IMR-90 (cell line): Measurements from ENCODE around the gene EPB41L3. TPM values are rescaled to one million over a fixed set of nuclear protein-coding genes. Genes with fewer than 3 reads are reported as not detected.

Source experiments
- ATAC-seq: fragments of 200-7000 bp; cut with Tn5 transposase; 2 replicates; pipeline ENCODE4 v1.9.1; 2020; ENCODE audit warnings: low read depth, mild to moderate bottlenecking, moderate library complexity
- BruUV-seq: library from RNA; stranded (reverse); fragments of 400-500 nt; replicated peaks from 2 replicates; lab custom pipeline; 2021; lab: Mats Ljungman, UMichigan
- CTCF ChIA-PET: fragments of 300-600 bp; formaldehyde crosslinking; extraction: SDS; loops from one replicate; lab custom pipeline; 2021; ENCODE audit warnings: antibody characterized with exemption; lab: Yijun Ruan, JAX
- POLR2A ChIA-PET: fragments of 300-600 bp; sonication (Branson Sonifier 250); formaldehyde crosslinking; loops from one replicate; lab custom pipeline; 2022; ENCODE audit warnings: antibody characterized with exemption; ENCODE audit not compliant: unreplicated experiment; lab: Charles Lee
- DNase-seq: peaks from one replicate; pipeline ENCODE4 v3.0.0; 2013
- H2AFZ ChIP-seq: replicated peaks from 2 replicates; pipeline ENCODE3; 2013; ENCODE audit warnings: low read length, mild to moderate bottlenecking; ENCODE audit not compliant: poor library complexity
- H2AK5ac ChIP-seq: 2 replicates; pipeline ENCODE4 v1.6.1; 2013; ENCODE audit warnings: low read depth, low read length, inconsistent platforms
- H2AK9ac ChIP-seq: replicated peaks from 2 replicates; pipeline ENCODE3; 2013; ENCODE audit warnings: mild to moderate bottlenecking, low read depth, low read length, moderate library complexity; ENCODE audit not compliant: poor library complexity
- H2BK120ac ChIP-seq: 2 replicates; pipeline ENCODE4 v1.6.1; 2013; ENCODE audit warnings: low read depth, low read length, inconsistent platforms
- H2BK15ac ChIP-seq: 3 replicates; pipeline ENCODE4 v1.6.1; 2013; ENCODE audit warnings: low read depth, low read length, inconsistent platforms
- H2BK20ac ChIP-seq: 2 replicates; pipeline ENCODE4 v1.6.1; 2013; ENCODE audit warnings: low read depth, mild to moderate bottlenecking, inconsistent platforms, low read length, moderate library complexity
- H2BK5ac ChIP-seq: 2 replicates; pipeline ENCODE4 v1.6.1; 2013; ENCODE audit warnings: mild to moderate bottlenecking, low read depth, low read length, inconsistent platforms; ENCODE audit not compliant: poor library complexity, severe bottlenecking
- H3K14ac ChIP-seq: replicated peaks from 2 replicates; pipeline ENCODE4 v1.6.1; 2013; ENCODE audit warnings: low read depth, low read length, inconsistent platforms
- H3K18ac ChIP-seq: 2 replicates; pipeline ENCODE4 v1.6.1; 2013; ENCODE audit warnings: low read depth, low read length, control low read depth
- H3K23ac ChIP-seq: 2 replicates; pipeline ENCODE4 v1.6.1; 2013; ENCODE audit warnings: low read depth, low read length, inconsistent platforms
- H3K27ac ChIP-seq: 2 replicates; pipeline ENCODE4 v1.5.1; 2013; ENCODE audit warnings: mild to moderate bottlenecking, control low read depth, low read length; ENCODE audit not compliant: insufficient read depth
- H3K27me3 ChIP-seq: 2 replicates; pipeline ENCODE4 v1.6.1; 2013; ENCODE audit warnings: low read length; ENCODE audit not compliant: control insufficient read depth, insufficient read depth
- H3K36me3 ChIP-seq: 2 replicates; pipeline ENCODE4 v1.6.1; 2013; ENCODE audit warnings: low read length, mixed read lengths; ENCODE audit not compliant: control insufficient read depth, insufficient read depth
- H3K4ac ChIP-seq: 2 replicates; pipeline ENCODE4 v1.6.1; 2013; ENCODE audit warnings: low read depth, low read length, inconsistent platforms
- H3K4me1 ChIP-seq: 2 replicates; pipeline ENCODE4 v1.6.1; 2013; ENCODE audit warnings: low read length, mixed read lengths; ENCODE audit not compliant: control insufficient read depth, insufficient read depth
- H3K4me2 ChIP-seq: 2 replicates; pipeline ENCODE4 v1.6.1; 2013; ENCODE audit warnings: low read depth, mild to moderate bottlenecking, control low read depth, low read length, moderate library complexity
- H3K4me3 ChIP-seq: 2 replicates; pipeline ENCODE4 v1.5.1; 2013; ENCODE audit warnings: low read depth, mild to moderate bottlenecking, control low read depth, low read length, moderate library complexity; ENCODE audit not compliant: insufficient read depth
- H3K56ac ChIP-seq: 2 replicates; pipeline ENCODE4 v1.6.1; 2013; ENCODE audit warnings: low read length, inconsistent platforms; ENCODE audit not compliant: insufficient read depth; ENCODE audit errors: extremely low read depth
- H3K79me1 ChIP-seq, 2 experiments: 2 replicates each; pipeline ENCODE4 v1.6.1; 2013; ENCODE audit warnings: low read length in 2 of 2, inconsistent platforms in 1 of 2, low read depth in 1 of 2
- H3K9ac ChIP-seq: 2 replicates; pipeline ENCODE4 v1.6.1; 2013; ENCODE audit warnings: low read depth, low read length, control low read depth
- H3K9me1 ChIP-seq: 2 replicates; pipeline ENCODE4 v1.6.1; 2013; ENCODE audit warnings: low read length, inconsistent platforms; ENCODE audit not compliant: insufficient read depth
- H3K9me3 ChIP-seq: 2 replicates; pipeline ENCODE4 v1.6.1; 2013; ENCODE audit warnings: low read length; ENCODE audit not compliant: control insufficient read depth, insufficient read depth
- H4K20me1 ChIP-seq: 2 replicates; pipeline ENCODE4 v1.6.1; 2013; ENCODE audit warnings: low read length, inconsistent platforms; ENCODE audit not compliant: insufficient read depth
- H4K5ac ChIP-seq: 2 replicates; pipeline ENCODE4 v1.6.1; 2013; ENCODE audit warnings: mild to moderate bottlenecking, low read depth, low read length, control low read depth
- H4K8ac ChIP-seq, 2 experiments: 2 replicates each; pipeline ENCODE4 v1.6.1; 2013; ENCODE audit warnings: low read depth in 2 of 2, low read length in 2 of 2, control low read depth in 1 of 2, inconsistent platforms in 1 of 2
- H4K91ac ChIP-seq: 2 replicates; pipeline ENCODE4 v1.6.1; 2013; ENCODE audit warnings: low read depth, low read length, inconsistent platforms; ENCODE audit not compliant: insufficient read depth
- CEBPB ChIP-seq: IDR thresholded peaks from 2 replicates; pipeline ENCODE4 v1.6.1; 2012; ENCODE audit warnings: low read depth, low read length, improper control_type of control experiment
- CTCF ChIP-seq: conservative IDR thresholded peaks from 2 replicates; pipeline ENCODE4 v1.5.1; 2012; ENCODE audit warnings: mild to moderate bottlenecking, low read depth, low read length, improper control_type of control experiment
- FOS ChIP-seq: fragments of 150-350 bp; IDR thresholded peaks from 2 replicates; pipeline ENCODE4 v1.6.1; 2016; ENCODE audit warnings: low read depth, low read length
- MXI1 ChIP-seq: IDR thresholded peaks from 2 replicates; pipeline ENCODE4 v1.6.1; 2012; ENCODE audit warnings: low read depth, mild to moderate bottlenecking, low read length, moderate library complexity, borderline replicate concordance
- RAD21 ChIP-seq: IDR thresholded peaks from 2 replicates; pipeline ENCODE4 v1.6.1; 2012; ENCODE audit warnings: low read length, improper control_type of control experiment
- SMC3 ChIP-seq: fragments of 150-350 bp; IDR thresholded peaks from 2 replicates; pipeline ENCODE4 v1.6.1; 2016; ENCODE audit warnings: low read depth, mild to moderate bottlenecking, antibody characterized with exemption, low read length, moderate library complexity
- WGBS, 2 experiments: methylation state at CpG; one replicate each; pipeline versions ENCODE4 v1.1.5 to v1.1.7; 2013; ENCODE audit warnings: missing lambda C conversion rate in 2 of 2; ENCODE audit not compliant: insufficient read length in 1 of 2; ENCODE audit errors: extremely low coverage in 2 of 2; 5-methylcytosine and 5-hydroxymethylcytosine counted together
- dilution Hi-C: fragments of 300-500 bp; cut with HindIII; formaldehyde crosslinking; loops from one replicate; pipeline ENCODE4 v1.14.3; 2018; ENCODE audit warnings: low sequenced_read_pairs; ENCODE audit not compliant: unreplicated experiment
- in situ Hi-C: fragments of 300-500 bp; cut with MboI; formaldehyde crosslinking; loops from 3 replicates; pipeline ENCODE4 v1.14.3; 2019; ENCODE audit warnings: low sequenced_read_pairs, inconsistent platforms, mixed read lengths
- intact Hi-C: fragments of 100-400 bp; cut with micrococcal nuclease; formaldehyde crosslinking; loops from 2 replicates; pipeline ENCODE4 v1.10.0; 2022
- polyA plus RNA-seq, 3 experiments: library from polyadenylated mRNA; depleted of rRNA; stranded (reverse); fragments of >200 nt; gene quantifications; 2 replicates each; pipeline ENCODE4 v1.2.3, GENCODE V29; 2012; ENCODE audit warnings: low replicate concordance in 1 of 3
- total RNA-seq: library from RNA; depleted of rRNA; stranded (reverse); fragments of >200 nt; gene quantifications from 2 replicates; pipeline ENCODE4 v1.2.3, GENCODE V29; 2012

EPB41L3 gene
- total and polyA plus RNA-seq, 2 of the 4 experiments (the other 2 are of a cell fraction), result 36.6 to 70.3 TPM

DNA sequence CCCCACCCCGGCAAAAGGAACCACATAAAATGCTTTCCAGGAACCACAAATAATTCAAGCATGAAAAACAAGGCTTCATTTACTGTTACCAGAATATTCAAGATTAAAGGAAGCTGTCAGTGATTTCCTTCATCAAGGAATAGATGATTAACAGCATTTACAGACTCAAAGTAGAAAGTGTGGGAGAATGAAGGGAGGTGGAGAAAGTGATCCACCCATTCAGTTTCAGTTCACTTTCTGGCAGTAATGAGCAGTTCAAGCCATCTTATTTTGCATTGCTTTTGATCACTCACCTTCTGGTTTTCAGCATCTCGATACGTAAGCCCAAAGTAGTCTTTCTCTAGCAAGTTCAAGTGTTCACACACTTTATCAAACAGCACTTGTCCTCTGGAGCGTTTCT lies 99.0 kb downstream of the EPB41L3 start:
- no peak overlapping the region for H4K8ac ChIP-seq
- TF ChIP-seq CTCF (no peak), MXI1 (no peak), SMC3 (no peak), RAD21 (no peak), CEBPB (no peak), FOS (no peak)
- dilution Hi-C loops, result no loop called here
- no peak overlapping the region for H2AK5ac ChIP-seq
- no peak overlapping the region for H2BK120ac ChIP-seq
- no peaks in the 10 kb centered on the region for H3K4me1 ChIP-seq
- no peaks in the 10 kb centered on the region for H3K9me1 ChIP-seq
- H3K14ac ChIP-seq, result no peak overlapping the region
- no peak for DNase-seq
- no peak overlapping the region for H3K9ac ChIP-seq
- H2AK9ac ChIP-seq, result no peak overlapping the region
- H3K27ac ChIP-seq, result no peak overlapping the region
- no TSS peak for BruUV-seq
- H3K27me3 ChIP-seq, result no peaks in the 10 kb centered on the region
- no peak overlapping the region for H3K4me3 ChIP-seq
- ChIA-PET CTCF (interaction anchor here (0.6 kb wide), 1 partner anchor 8 kb away, joined by 4 read pairs; no protein-coding TSS in a partner anchor), POLR2A (no interaction called here)
- no peak overlapping the region for H3K56ac ChIP-seq
- H4K20me1 ChIP-seq, result no peaks in the 10 kb centered on the region
- H4K91ac ChIP-seq, result no peak overlapping the region
- no peak overlapping the region for H2BK15ac ChIP-seq
- no peak overlapping the region for H3K18ac ChIP-seq
- H3K36me3 ChIP-seq, result no peaks in the 10 kb centered on the region
- H2BK5ac ChIP-seq, result no peak overlapping the region
- no peak for ATAC-seq
- in situ Hi-C loops, result no loop called here
- no peak overlapping the region for H4K5ac ChIP-seq
- no peak overlapping the region for H3K4ac ChIP-seq
- intact Hi-C loops, result no loop called here
- no peak overlapping the region for H3K4me2 ChIP-seq
- no peak overlapping the region for H3K23ac ChIP-seq
- H2BK20ac ChIP-seq, result no peak overlapping the region
- H3K79me1 ChIP-seq, result peaks cover 0 to 3% of the 10 kb centered on the region in 2 experiments; a peak in 2 of 4 replicates
- H3K9me3 ChIP-seq, result no peaks in the 10 kb centered on the region
- H2AFZ ChIP-seq, result no peak overlapping the region
- 93% methylated on average over 2 of the region's 4 CpGs; no CpG with 5 or more reads in 1 of the 2 experiments for WGBS, 2 experiments
